Hepatocyte (in vitro differentiated cells): ENCODE data around the gene CREB5.

Experiments
- EZH2phosphoT487 ChIP-seq: fragments of 200-600 bp; sonication (generic); IDR thresholded peaks from one replicate; pipeline ENCODE4 v1.6.1; 2018; ENCODE audit warnings: antibody characterized with exemption, mild to moderate bottlenecking, low read depth, moderate library complexity; ENCODE audit not compliant: unreplicated experiment, severe bottlenecking
- TF ChIP-seq, protein P1 (sequence below): fragments of 200-600 bp; sonication (generic); IDR thresholded peaks from 2 replicates; pipeline ENCODE4 v1.5.1; 2016; ENCODE audit warnings: antibody characterized with exemption, mild to moderate bottlenecking; ENCODE audit not compliant: poor library complexity

DNA sequence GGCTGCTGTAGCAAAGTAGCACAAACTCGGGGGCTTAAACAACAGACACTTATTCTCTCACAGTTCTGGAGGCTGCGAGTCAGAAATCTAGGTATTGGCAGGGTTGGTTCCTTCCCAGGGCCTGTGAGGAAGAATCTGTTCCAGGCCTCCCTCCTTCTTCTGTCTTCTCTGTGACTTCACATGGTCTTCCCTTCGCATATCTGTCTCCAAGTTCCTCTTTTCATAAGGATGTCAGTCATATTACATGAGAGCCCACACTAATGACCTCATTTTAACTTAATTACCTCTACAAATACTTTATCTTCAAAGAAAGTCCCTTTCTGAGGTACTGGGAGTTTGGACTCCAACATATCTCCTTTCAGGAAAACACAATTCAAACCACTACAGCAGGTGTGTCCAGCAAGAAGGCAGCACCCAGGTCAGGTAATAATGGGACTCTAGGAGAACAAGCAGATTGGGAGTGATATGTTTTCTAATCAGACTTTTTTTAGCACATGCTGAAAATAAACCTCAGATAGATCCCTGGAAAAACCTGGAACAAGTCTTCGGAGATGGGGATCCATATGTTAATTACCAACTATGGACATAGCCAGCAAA is 11.7 kb downstream of the CREB5 start:
- TF ChIP-seq, protein P1, sequence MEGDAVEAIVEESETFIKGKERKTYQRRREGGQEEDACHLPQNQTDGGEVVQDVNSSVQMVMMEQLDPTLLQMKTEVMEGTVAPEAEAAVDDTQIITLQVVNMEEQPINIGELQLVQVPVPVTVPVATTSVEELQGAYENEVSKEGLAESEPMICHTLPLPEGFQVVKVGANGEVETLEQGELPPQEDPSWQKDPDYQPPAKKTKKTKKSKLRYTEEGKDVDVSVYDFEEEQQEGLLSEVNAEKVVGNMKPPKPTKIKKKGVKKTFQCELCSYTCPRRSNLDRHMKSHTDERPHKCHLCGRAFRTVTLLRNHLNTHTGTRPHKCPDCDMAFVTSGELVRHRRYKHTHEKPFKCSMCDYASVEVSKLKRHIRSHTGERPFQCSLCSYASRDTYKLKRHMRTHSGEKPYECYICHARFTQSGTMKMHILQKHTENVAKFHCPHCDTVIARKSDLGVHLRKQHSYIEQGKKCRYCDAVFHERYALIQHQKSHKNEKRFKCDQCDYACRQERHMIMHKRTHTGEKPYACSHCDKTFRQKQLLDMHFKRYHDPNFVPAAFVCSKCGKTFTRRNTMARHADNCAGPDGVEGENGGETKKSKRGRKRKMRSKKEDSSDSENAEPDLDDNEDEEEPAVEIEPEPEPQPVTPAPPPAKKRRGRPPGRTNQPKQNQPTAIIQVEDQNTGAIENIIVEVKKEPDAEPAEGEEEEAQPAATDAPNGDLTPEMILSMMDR, result no peak
- TF ChIP-seq EZH2phosphoT487, result no peak
